Renal cortex interstitium (tissue), 11 donors: Measurements from ENCODE around the gene NSUN5. TPM values are rescaled to one million over a fixed set of nuclear protein-coding genes. Genes with fewer than 3 reads are reported as not detected.
"Not testable (repeated sequence)": the region's sequence is repeated elsewhere in the genome, so short reads cannot be mapped to it uniquely, and the experiment has no call there.

ENCODE experiments used
- DNase-seq, 11 donors: peaks; one replicate each; pipeline ENCODE4 v3.0.0-alpha.2; 2013; ENCODE audit warnings: low read depth in 9 of 11, low spot score in 4 of 11; ENCODE audit errors: extremely low read depth in 1 of 11
- polyA plus RNA-seq, 3 donors: library from polyadenylated mRNA; unstranded; fragments of 120-200 nt; gene quantifications; one replicate each; pipeline ENCODE4 v1.2.1, GENCODE V29; 2013; ENCODE audit not compliant: insufficient read length in 3 of 3

Gene NSUN5
- polyA plus RNA-seq, 3 donors: 14.4 to 19.0 (median 18.6) TPM

DNA sequence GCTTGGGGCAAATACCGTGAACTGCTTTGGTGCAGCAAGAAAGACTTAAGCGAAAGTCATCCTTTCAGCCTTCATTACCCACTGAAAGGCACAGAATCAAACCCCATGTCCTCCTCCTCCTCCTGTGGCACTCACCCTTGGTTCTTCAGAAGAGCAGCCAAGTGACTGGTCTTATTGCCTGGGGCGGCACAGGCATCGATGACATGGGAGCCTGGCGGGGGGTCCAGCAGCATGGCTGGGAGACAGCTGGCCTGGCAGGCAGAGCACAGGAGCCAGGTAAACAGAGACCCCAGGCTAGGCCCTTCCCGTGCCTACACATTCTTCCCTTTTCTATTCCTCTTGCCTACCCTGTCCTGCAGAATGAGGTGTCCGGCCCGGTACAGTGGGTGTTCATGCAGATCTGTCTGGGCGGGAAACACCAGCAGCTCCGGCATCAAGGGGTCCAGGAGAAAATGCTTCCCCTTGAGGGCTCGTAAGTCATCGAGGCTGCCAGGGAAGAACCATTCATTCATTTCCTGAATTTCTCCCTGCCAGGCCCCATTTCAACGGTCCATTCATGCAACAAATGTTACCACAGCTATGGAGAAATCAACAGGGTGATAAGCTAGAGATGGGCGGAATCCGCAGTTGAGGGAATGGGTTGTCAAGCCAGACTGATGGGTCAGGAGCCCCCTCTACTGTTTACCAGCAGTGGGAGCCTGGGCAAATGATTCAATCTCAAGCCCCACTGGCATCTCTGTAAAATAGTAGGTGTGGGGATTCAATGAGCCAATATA, 3.8 kb downstream of the NSUN5 start:
- DNase-seq: not testable (repeated sequence)

GRCh38 chr7:73304071-73304470, 4.6 kb downstream of the NSUN5 start:
- no peak for DNase-seq

- DNase-seq: no peak
Measured at GRCh38 chr7:73303546-73303945, 5.1 kb downstream of the NSUN5 start.

DNA sequence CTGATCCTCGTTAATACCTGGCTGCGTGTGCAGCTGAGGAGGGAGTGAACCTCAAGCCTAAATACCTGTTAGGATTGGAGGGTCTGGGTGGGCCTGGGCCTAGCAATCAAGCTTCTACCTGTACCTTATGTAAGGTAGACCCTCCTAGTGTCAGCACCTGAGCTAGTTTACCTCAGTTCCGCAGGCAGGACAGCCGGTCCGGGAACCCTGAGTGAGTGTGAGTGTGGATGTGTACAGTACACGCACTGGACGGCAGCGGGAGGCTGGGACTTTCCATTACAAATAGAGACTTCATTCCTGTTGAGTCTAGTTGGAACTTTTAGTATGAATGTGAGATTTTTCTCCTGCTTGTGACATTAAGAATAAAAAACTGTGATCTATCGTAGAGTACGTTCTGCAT, 5.8 kb downstream of the NSUN5 start:
- not testable (repeated sequence) for DNase-seq

DNA sequence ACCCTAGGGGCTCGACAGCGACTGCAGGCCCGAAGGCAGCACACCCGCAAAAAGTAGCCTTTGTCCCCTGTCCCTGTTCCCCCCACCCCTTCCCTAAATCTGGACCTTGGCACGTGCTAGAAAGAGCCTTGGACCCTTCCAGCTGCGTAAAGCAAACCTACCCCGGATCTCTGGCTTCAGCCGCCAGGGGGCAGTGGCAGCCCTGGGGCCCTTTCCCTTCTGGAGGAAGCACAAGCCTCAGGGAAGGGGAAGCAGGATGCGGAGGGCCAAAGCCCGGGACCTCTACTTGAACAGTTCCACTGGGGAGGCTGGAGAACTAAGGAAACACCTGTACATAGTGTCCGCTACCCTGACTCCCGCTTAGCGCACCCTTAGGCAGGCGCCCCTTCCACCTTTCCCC, 7.5 kb downstream of the NSUN5 start:
- DNase-seq: not testable (repeated sequence)

DNA sequence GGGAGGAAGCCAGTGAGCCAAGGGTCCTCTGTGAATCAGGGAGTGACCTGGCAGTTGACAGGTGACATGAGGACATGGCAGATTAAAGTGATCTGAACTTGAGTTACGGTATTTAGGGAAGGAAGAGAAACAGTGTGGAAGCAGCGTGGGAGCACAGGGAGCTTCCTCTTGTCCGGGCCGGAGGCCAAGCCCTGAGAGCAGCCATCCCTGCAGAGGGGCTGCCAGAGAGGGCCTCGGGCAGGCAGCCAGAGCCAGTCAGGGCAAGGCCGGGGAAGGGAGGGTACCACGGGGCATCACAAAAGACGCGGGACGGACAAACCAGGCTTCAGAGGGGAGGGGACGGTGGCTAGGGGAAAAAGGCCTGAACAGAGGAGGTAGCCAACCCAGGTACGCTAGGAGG, 8.8 kb downstream of the NSUN5 start:
- DNase-seq: not testable (repeated sequence)

DNA sequence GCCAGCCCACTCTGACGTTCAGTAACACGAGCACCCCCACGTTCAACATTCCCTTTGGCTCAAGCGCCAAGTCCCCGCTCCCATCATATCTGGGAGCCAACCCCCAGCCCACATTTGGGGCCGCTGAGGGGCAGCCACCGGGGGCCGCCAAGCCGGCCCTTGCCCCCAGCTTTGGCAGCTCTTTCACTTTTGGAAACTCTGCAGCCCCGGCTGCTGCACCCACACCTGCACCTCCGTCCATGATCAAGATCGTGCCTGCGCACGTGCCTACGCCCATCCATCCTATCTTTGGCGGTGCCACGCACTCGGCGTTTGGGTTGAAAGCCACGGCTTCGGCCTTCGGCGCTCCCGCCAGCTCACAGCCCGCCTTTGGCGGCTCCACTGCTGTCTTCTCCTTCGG, 10.9 kb downstream of the NSUN5 start:
- DNase-seq: not testable (repeated sequence)

DNA sequence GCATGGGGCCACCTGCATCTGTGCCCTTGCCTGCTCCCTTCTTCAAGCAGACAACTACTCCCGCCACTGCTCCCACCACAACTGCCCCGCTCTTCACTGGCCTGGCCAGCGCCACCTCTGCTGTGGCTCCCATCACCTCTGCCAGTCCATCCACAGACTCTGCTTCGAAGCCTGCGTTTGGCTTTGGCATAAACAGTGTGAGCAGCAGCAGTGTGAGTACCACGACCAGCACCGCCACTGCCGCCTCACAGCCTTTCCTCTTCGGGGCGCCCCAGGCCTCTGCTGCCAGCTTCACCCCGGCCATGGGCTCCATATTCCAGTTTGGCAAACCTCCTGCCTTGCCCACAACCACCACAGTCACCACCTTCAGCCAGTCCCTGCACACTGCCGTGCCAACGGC, 11.4 kb downstream of the NSUN5 start:
- DNase-seq: not testable (repeated sequence)

DNA sequence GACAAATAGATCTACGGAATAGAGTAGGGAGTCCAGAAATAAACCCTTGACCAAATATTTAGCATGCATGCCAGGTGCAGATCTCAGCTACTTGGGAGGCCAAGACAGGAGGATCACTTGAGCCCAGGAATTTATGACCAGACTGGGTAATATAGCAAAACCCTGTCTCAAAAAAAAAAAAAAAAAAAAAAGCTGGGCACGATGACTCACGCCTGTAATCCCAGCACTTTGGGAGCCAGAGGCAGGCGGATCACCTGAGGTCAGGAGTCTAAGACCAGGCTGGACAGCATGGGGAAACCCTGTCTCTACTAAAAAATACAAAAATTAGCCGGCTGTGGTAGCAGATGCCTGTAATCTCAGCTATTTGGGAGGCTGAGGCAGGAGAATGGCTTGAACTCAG, 31.4 kb downstream of the NSUN5 start:
- DNase-seq: not testable (repeated sequence)

DNA sequence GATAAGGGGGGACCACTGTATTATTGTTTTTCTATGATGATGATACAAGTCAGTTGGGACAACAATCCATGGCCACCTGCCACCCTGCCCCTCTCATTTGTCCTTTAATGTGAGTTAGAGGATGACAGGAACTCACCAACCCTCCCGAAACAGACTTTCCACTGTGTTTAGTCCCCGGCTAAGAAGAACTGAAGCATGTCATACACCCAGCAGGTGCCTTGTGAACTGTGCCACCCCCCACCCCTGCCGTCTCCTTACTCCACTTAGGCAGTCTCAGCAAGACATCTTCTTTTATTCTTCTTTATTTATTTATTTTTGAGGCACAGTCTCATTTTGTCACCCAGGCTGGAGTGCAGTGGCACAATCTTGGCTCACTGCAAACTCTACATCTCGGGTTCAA, 40.8 kb downstream of the NSUN5 start:
- DNase-seq: not testable (repeated sequence)

- not testable (repeated sequence) for DNase-seq
Measured at GRCh38 chr7:73266719-73267368, 41.8 kb downstream of the NSUN5 start.

GRCh38 chr7:73262416-73262815, 46.2 kb downstream of the NSUN5 start:
- DNase-seq: not testable (repeated sequence)

Other genes starting within 250 kb of the NSUN5 start
- gene SPDYE9, start 222.8 kb downstream of the NSUN5 start, polyA plus RNA-seq: under 1 TPM; 0.20 to 0.83 (median 0.32) TPM
- gene TRIM50, start 19.3 kb upstream of the NSUN5 start, polyA plus RNA-seq: under 1 TPM; 0.21 to 0.28 (median 0.23) TPM
- under 1 TPM; 0.25 to 0.70 (median 0.26) TPM for gene FKBP6, start 19.3 kb upstream of the NSUN5 start, polyA plus RNA-seq
- gene FZD9, start 125.0 kb upstream of the NSUN5 start, polyA plus RNA-seq: under 1 TPM; 0.23 to 0.63 (median 0.26) TPM
- gene BAZ1B, start 213.5 kb upstream of the NSUN5 start, polyA plus RNA-seq: 10 to 100 TPM; 60.4 to 84.6 (median 82.2) TPM
- 10 to 100 TPM; 36.2 to 40.3 (median 40.3) TPM for gene BCL7B, start 248.9 kb upstream of the NSUN5 start, polyA plus RNA-seq